Measurements from ENCODE around the gene RABGGTA. TPM values are rescaled to one million over a fixed set of nuclear protein-coding genes. Genes with fewer than 3 reads are reported as not detected.
A peak's percentile ranks its signal among the peaks of the same experiment; 100 is the strongest.

Gene RABGGTA
- total and polyA plus RNA-seq, 2 donors (not counting 1 experiment from before 2014, with no cell fraction given): 70.1 to 159 TPM

- Histone ChIP-seq H3K9ac (ENCODE audit: low read length) (no peak overlapping the region), H3K4me2 (replicated peaks; ENCODE audit: low read depth, low read length, poor library complexity, severe bottlenecking) (no peak overlapping the region), H3K4me3 (ENCODE audit: control extremely low read depth in 1 of 5, extremely low read depth in 1 of 5, insufficient read depth in 1 of 5, low read depth in 2 of 5, low read length in 4 of 5) (peak overlapping the region in 1 of 5 experiments; percentile 16), H3K9me3 (ENCODE audit: control extremely low read depth in 1 of 3, control insufficient read depth in 2 of 3, insufficient read depth in 1 of 3, low read length in 2 of 3) (no peaks in the 10 kb centered on the region), H3K36me3 (replicated peaks in 1 of 2; ENCODE audit: control extremely low read depth in 1 of 2, control insufficient read depth in 1 of 2, extremely low read depth in 1 of 2, insufficient read depth in 2 of 2, low read length in 1 of 2) (no peaks in the 10 kb centered on the region), H3K79me2 (ENCODE audit: control insufficient read depth, insufficient read depth, low read length) (no peaks in the 10 kb centered on the region), H2AFZ (ENCODE audit: insufficient read depth, low read depth, low read length, poor library complexity, severe bottlenecking) (no peak overlapping the region), H3K4me1 (ENCODE audit: control insufficient read depth in 2 of 2, insufficient read depth in 2 of 2, low read length in 2 of 2) (peaks cover 38 to 48% of the 10 kb centered on the region in 2 donors), H4K20me1 (ENCODE audit: control insufficient read depth, insufficient read depth, low read length, poor library complexity, severe bottlenecking) (peaks cover 8% of the 10 kb centered on the region), H3K27ac (ENCODE audit: low read length in 2 of 2) (no peak overlapping the region), H3K27me3 (replicated peaks in 1 of 4; ENCODE audit: control extremely low read depth in 1 of 4, control insufficient read depth in 3 of 4, insufficient read depth in 4 of 4, low read length in 3 of 4) (peaks cover 0 to 6% (median 0%) of the 10 kb centered on the region in 4 experiments)
- H3K4me3 Mint-ChIP-seq: no peak overlapping the region
- ChIA-PET POLR2A (interaction anchor here (0.6 kb wide), 1 partner anchor 84 kb away, joined by 6 read pairs; no protein-coding TSS in a partner anchor), CTCF (interaction anchor here (1.2 to 9.4 kb wide), 2 partner anchors 19 to 72 kb away, joined by 5 to 112 read pairs; partner anchors contain the start of gene TINF2)
- H3K9me3 Mint-ChIP-seq (ENCODE audit: insufficient read depth): no peaks in the 10 kb centered on the region
- ATAC-seq (ENCODE audit: low read depth) (no peak), DNase-seq (no peak)
- H3K27me3 Mint-ChIP-seq: peaks cover 4% of the 10 kb centered on the region
- 18% methylated on average over 1 of the region's 5 CpGs for WGBS (ENCODE audit: insufficient coverage)
- intact Hi-C loops (cut with micrococcal nuclease): loop anchor here (5.0 kb wide), 1 partner anchor 302 kb away; no protein-coding TSS in a partner anchor
- H3K27ac Mint-ChIP-seq: peak overlapping the region; percentile 5
- TF ChIP-seq EZH2 (IDR thresholded peaks at IDR 0.05; ENCODE audit: borderline replicate concordance, insufficient read depth, low read depth, low read length, poor library complexity, severe bottlenecking) (no peak), CTCF (IDR thresholded peaks at IDR 0.05) (no peak)
- H3K4me1 Mint-ChIP-seq: peaks cover 42% of the 10 kb centered on the region
Observed at GRCh38 chr14:24314377-24315193, 43.2 kb upstream of the RABGGTA start.
